ENCODE results near the gene PTPRN2. TPM values are rescaled to one million over a fixed set of nuclear protein-coding genes. Genes with fewer than 3 reads are reported as not detected.
A peak's percentile ranks its signal among the peaks of the same experiment; 100 is the strongest.

PTPRN2 gene
- total and polyA plus RNA-seq, 9 of the 15 experiments (the other 6 are each of a cell fraction or from before 2014, with no cell fraction given), result not detected

GRCh38 chr7:158428837-158429753 lies 158.5 kb downstream of the PTPRN2 start:
- in situ Hi-C loops (cut with MboI), result no loop called here
- Histone ChIP-seq H3K4me3 (no peak overlapping the region), H3K4me2 (ENCODE audit: insufficient read depth, low read length) (no peak overlapping the region), H3K27me3 (ENCODE audit: control insufficient read depth in 2 of 2, insufficient read depth in 2 of 2, low read length in 2 of 2) (peaks cover 30 to 67% of the 10 kb centered on the region in 2 experiments), H3K36me3 (ENCODE audit: control insufficient read depth, insufficient read depth, low read length) (no peaks in the 10 kb centered on the region), H3K4me1 (replicated peaks in 1 of 2; ENCODE audit: control insufficient read depth in 2 of 2, insufficient read depth in 2 of 2, low read length in 2 of 2) (peaks cover 0 to 6% of the 10 kb centered on the region in 2 experiments; a peak in 2 of 5 replicates), H4K20me1 (replicated peaks; ENCODE audit: control insufficient read depth, insufficient read depth, low read length) (peaks cover 14% of the 10 kb centered on the region), H2AFZ (ENCODE audit: low read depth, low read length) (no peak overlapping the region), H3K9ac (ENCODE audit: insufficient read depth in 1 of 2, low read depth in 2 of 2, low read length in 2 of 2) (no peak overlapping the region), H3K9me1 (ENCODE audit: control insufficient read depth, insufficient read depth, low read length) (no peaks in the 10 kb centered on the region), H3K79me2 (ENCODE audit: control insufficient read depth, insufficient read depth, low read length) (no peaks in the 10 kb centered on the region), H3K27ac (ENCODE audit: extremely low read depth, low read depth, low read length) (no peak overlapping the region), H3K9me3 (replicated peaks; ENCODE audit: control insufficient read depth, insufficient read depth, low read depth, low read length) (no peaks in the 10 kb centered on the region)
- ATAC-seq (peak; percentile 24), DNase-seq (ENCODE audit: extremely low read depth in 1 of 4, low spot score in 3 of 4) (no peak), FAIRE-seq (no peak)
- no peak for TF ChIP-seq PHF20 (IDR thresholded peaks at IDR 0.05; ENCODE audit: partially characterized antibody)
- no peak for TF ChIP-seq TFAM (CRISPR knock-in tag; conservative IDR thresholded peaks at IDR 0.05)
- TF ChIP-seq MTF1 (CRISPR knock-in tag; IDR thresholded peaks at IDR 0.05; ENCODE audit: borderline replicate concordance), result no peak
- TF ChIP-seq RFX5 (IDR thresholded peaks at IDR 0.05; ENCODE audit: low read depth, low read length), result no peak
- no peak for TF ChIP-seq KLF1 (tag; IDR thresholded peaks at IDR 0.05)
- TF ChIP-seq ZNF384 (IDR thresholded peaks at IDR 0.05; ENCODE audit: low read depth, low read length), result no peak
- no peak for TF ChIP-seq TBP (optimal IDR thresholded peaks at IDR 0.05; ENCODE audit: low read depth, low read length)
- no peak for TF ChIP-seq NFATC3 (IDR thresholded peaks at IDR 0.05)
- no peak for TF ChIP-seq TAF1 (IDR thresholded peaks at IDR 0.05; ENCODE audit: control insufficient read depth, extremely low read depth, insufficient read depth, low read length, severe bottlenecking)
- no peak for TF ChIP-seq NBN (IDR thresholded peaks at IDR 0.05; ENCODE audit: low read depth)
- TF ChIP-seq ELF1 (tag; IDR thresholded peaks at IDR 0.05), result no peak
- TF ChIP-seq NFE2L1 (tag; IDR thresholded peaks at IDR 0.05; ENCODE audit: borderline replicate concordance, low read depth), result no peak
- TF ChIP-seq ZNF785 (CRISPR knock-in tag; IDR thresholded peaks at IDR 0.05), result no peak
- no peak for TF ChIP-seq HCFC1 (IDR thresholded peaks at IDR 0.05; ENCODE audit: low read depth, low read length)
- ChIA-PET POLR2A (interaction anchor here (0.6 to 1.6 kb wide), 2 partner anchors 14 to 144 kb away, joined by 3 to 5 read pairs; no protein-coding TSS in a partner anchor), CTCF (ENCODE audit: low intra/inter-chr PET ratio) (no interaction called here)
- intact Hi-C loops (cut with micrococcal nuclease), result no loop called here
- 2% methylated on average over 24 of the region's 24 CpGs for WGBS (ENCODE audit: insufficient coverage, low coverage, missing lambda C conversion rate)
- no TSS peak for BruUV-seq (replicated peaks)
